ENCODE results near the gene ZNF787.

The ZNF787 gene

GRCh38 chr19:56138069-56138468, 17.0 kb upstream of the ZNF787 start:
- DNase-seq: no peak
- Histone ChIP-seq H2BK15ac (ENCODE audit: low read depth, poor library complexity, severe bottlenecking) (no peak overlapping the region), H3K27me3 (ENCODE audit: control insufficient read depth in 1 of 2, insufficient read depth in 1 of 2, low read length in 2 of 2) (no peaks in the 10 kb centered on the region), H3K9me3 (ENCODE audit: control insufficient read depth, low read length) (no peaks in the 10 kb centered on the region), H2AK5ac (ENCODE audit: low read length, severe bottlenecking) (no peak overlapping the region), H3K4me3 (ENCODE audit: insufficient read depth in 1 of 2, low read depth in 1 of 2, low read length in 2 of 2) (no peak overlapping the region), H4K8ac (ENCODE audit: low read length) (no peak overlapping the region), H3K23ac (ENCODE audit: low read length in 2 of 2) (no peak overlapping the region), H3K79me1 (replicated peaks; ENCODE audit: low read length, poor library complexity, severe bottlenecking) (peaks cover 10% of the 10 kb centered on the region), H3K4me2 (ENCODE audit: low read length, poor library complexity, severe bottlenecking) (no peak overlapping the region), H3K36me3 (ENCODE audit: control insufficient read depth in 1 of 2, insufficient read depth in 2 of 2, low read depth in 1 of 2, low read length in 2 of 2) (peaks cover 3 to 7% of the 10 kb centered on the region in 2 experiments), H2BK12ac (ENCODE audit: low read length in 2 of 2) (no peak overlapping the region), H3K18ac (ENCODE audit: low read depth in 1 of 2, low read length in 2 of 2) (no peak overlapping the region), H3K4me1 (ENCODE audit: control insufficient read depth, insufficient read depth, low read depth, low read length) (peaks cover 14% of the 10 kb centered on the region), H2AFZ (ENCODE audit: low read depth, low read length) (no peak overlapping the region), H3K4ac (ENCODE audit: low read depth in 1 of 2, low read length in 2 of 2) (no peak overlapping the region), H3K14ac (ENCODE audit: low read length in 2 of 2) (no peak overlapping the region), H3K9ac (ENCODE audit: low read length) (no peak overlapping the region), H4K91ac (ENCODE audit: low read length) (no peak overlapping the region), H2BK5ac (ENCODE audit: low read depth, low read length, poor library complexity, severe bottlenecking) (no peak overlapping the region), H3K27ac (ENCODE audit: low read length, poor library complexity, severe bottlenecking) (no peak overlapping the region), H2BK120ac (ENCODE audit: low read depth, low read length) (no peak overlapping the region)
- WGBS: 81% methylated on average over 2 of the region's 3 CpGs

- Histone ChIP-seq H2AK5ac (ENCODE audit: low read length, severe bottlenecking) (no peak overlapping the region), H3K23ac (ENCODE audit: low read length in 2 of 2) (no peak overlapping the region), H3K4me2 (ENCODE audit: low read length, poor library complexity, severe bottlenecking) (no peak overlapping the region), H3K4ac (ENCODE audit: low read depth in 1 of 2, low read length in 2 of 2) (no peak overlapping the region), H3K9ac (ENCODE audit: low read length) (no peak overlapping the region), H3K36me3 (ENCODE audit: control insufficient read depth in 1 of 2, insufficient read depth in 2 of 2, low read depth in 1 of 2, low read length in 2 of 2) (peaks cover under 1% of the 10 kb centered on the region in 2 experiments), H3K79me1 (replicated peaks; ENCODE audit: low read length, poor library complexity, severe bottlenecking) (peaks cover 4% of the 10 kb centered on the region), H3K4me3 (ENCODE audit: insufficient read depth in 1 of 2, low read depth in 1 of 2, low read length in 2 of 2) (no peak overlapping the region), H4K8ac (ENCODE audit: low read length) (no peak overlapping the region), H2AFZ (ENCODE audit: low read depth, low read length) (no peak overlapping the region), H3K4me1 (ENCODE audit: control insufficient read depth, insufficient read depth, low read depth, low read length) (peaks cover 8% of the 10 kb centered on the region), H2BK120ac (ENCODE audit: low read depth, low read length) (no peak overlapping the region), H4K91ac (ENCODE audit: low read length) (no peak overlapping the region), H3K27ac (ENCODE audit: low read length, poor library complexity, severe bottlenecking) (no peak overlapping the region), H2BK5ac (ENCODE audit: low read depth, low read length, poor library complexity, severe bottlenecking) (no peak overlapping the region), H2BK12ac (ENCODE audit: low read length in 2 of 2) (no peak overlapping the region), H2BK15ac (ENCODE audit: low read depth, poor library complexity, severe bottlenecking) (no peak overlapping the region), H3K18ac (ENCODE audit: low read depth in 1 of 2, low read length in 2 of 2) (no peak overlapping the region), H3K14ac (ENCODE audit: low read length in 2 of 2) (no peak overlapping the region), H3K27me3 (ENCODE audit: control insufficient read depth in 1 of 2, insufficient read depth in 1 of 2, low read length in 2 of 2) (no peaks in the 10 kb centered on the region), H3K9me3 (ENCODE audit: control insufficient read depth, low read length) (no peaks in the 10 kb centered on the region)
- 90% methylated on average over 5 of the region's 6 CpGs for WGBS
- no peak for DNase-seq
These were observed 16.3 kb upstream of the ZNF787 start for GRCh38 chr19:56137405-56137804.

GRCh38 chr19:56136362-56136761, 15.3 kb upstream of the ZNF787 start:
- Histone ChIP-seq H3K4me2 (ENCODE audit: low read length, poor library complexity, severe bottlenecking) (no peak overlapping the region), H3K4me3 (ENCODE audit: insufficient read depth in 1 of 2, low read depth in 1 of 2, low read length in 2 of 2) (no peak overlapping the region), H2AFZ (ENCODE audit: low read depth, low read length) (no peak overlapping the region), H3K4ac (ENCODE audit: low read depth in 1 of 2, low read length in 2 of 2) (no peak overlapping the region), H3K27me3 (ENCODE audit: control insufficient read depth in 1 of 2, insufficient read depth in 1 of 2, low read length in 2 of 2) (no peaks in the 10 kb centered on the region), H4K91ac (ENCODE audit: low read length) (no peak overlapping the region), H3K18ac (ENCODE audit: low read depth in 1 of 2, low read length in 2 of 2) (no peak overlapping the region), H2BK12ac (ENCODE audit: low read length in 2 of 2) (no peak overlapping the region), H3K9ac (ENCODE audit: low read length) (no peak overlapping the region), H2BK120ac (ENCODE audit: low read depth, low read length) (no peak overlapping the region), H3K23ac (ENCODE audit: low read length in 2 of 2) (no peak overlapping the region), H3K36me3 (ENCODE audit: control insufficient read depth in 1 of 2, insufficient read depth in 2 of 2, low read depth in 1 of 2, low read length in 2 of 2) (no peaks in the 10 kb centered on the region), H3K14ac (ENCODE audit: low read length in 2 of 2) (no peak overlapping the region), H3K9me3 (ENCODE audit: control insufficient read depth, low read length) (no peaks in the 10 kb centered on the region), H2BK15ac (ENCODE audit: low read depth, poor library complexity, severe bottlenecking) (no peak overlapping the region), H3K4me1 (ENCODE audit: control insufficient read depth, insufficient read depth, low read depth, low read length) (peaks cover 5% of the 10 kb centered on the region), H3K79me1 (replicated peaks; ENCODE audit: low read length, poor library complexity, severe bottlenecking) (peaks cover 2% of the 10 kb centered on the region), H2AK5ac (ENCODE audit: low read length, severe bottlenecking) (no peak overlapping the region), H3K27ac (ENCODE audit: low read length, poor library complexity, severe bottlenecking) (no peak overlapping the region), H4K8ac (ENCODE audit: low read length) (no peak overlapping the region), H2BK5ac (ENCODE audit: low read depth, low read length, poor library complexity, severe bottlenecking) (no peak overlapping the region)
- DNase-seq: no peak
- 59% methylated on average over 10 of the region's 10 CpGs for WGBS

- H2BK120ac ChIP-seq (ENCODE audit: low read depth, low read length): no peak overlapping the region
- H3K36me3 ChIP-seq (ENCODE audit: control insufficient read depth in 1 of 2, insufficient read depth in 2 of 2, low read depth in 1 of 2, low read length in 2 of 2): no peaks in the 10 kb centered on the region
- H2BK12ac ChIP-seq (ENCODE audit: low read length in 2 of 2): no peak overlapping the region
- H4K91ac ChIP-seq (ENCODE audit: low read length): no peak overlapping the region
- no peaks in the 10 kb centered on the region for H3K9me3 ChIP-seq (ENCODE audit: control insufficient read depth, low read length)
- no peak overlapping the region for H3K23ac ChIP-seq (ENCODE audit: low read length in 2 of 2)
- no peak overlapping the region for H2BK15ac ChIP-seq (ENCODE audit: low read depth, poor library complexity, severe bottlenecking)
- no peak overlapping the region for H3K14ac ChIP-seq (ENCODE audit: low read length in 2 of 2)
- no peaks in the 10 kb centered on the region for H3K4me1 ChIP-seq (ENCODE audit: control insufficient read depth, insufficient read depth, low read depth, low read length)
- H2AFZ ChIP-seq (ENCODE audit: low read depth, low read length): no peak overlapping the region
- no peak for DNase-seq
- no peak overlapping the region for H2AK5ac ChIP-seq (ENCODE audit: low read length, severe bottlenecking)
- no peak overlapping the region for H3K27ac ChIP-seq (ENCODE audit: low read length, poor library complexity, severe bottlenecking)
- H3K4me2 ChIP-seq (ENCODE audit: low read length, poor library complexity, severe bottlenecking): no peak overlapping the region
- H4K8ac ChIP-seq (ENCODE audit: low read length): no peak overlapping the region
- no peak overlapping the region for H3K4ac ChIP-seq (ENCODE audit: low read depth in 1 of 2, low read length in 2 of 2)
- no peaks in the 10 kb centered on the region for H3K27me3 ChIP-seq (ENCODE audit: control insufficient read depth in 1 of 2, insufficient read depth in 1 of 2, low read length in 2 of 2)
- H3K79me1 ChIP-seq (replicated peaks; ENCODE audit: low read length, poor library complexity, severe bottlenecking): no peaks in the 10 kb centered on the region
- no peak overlapping the region for H2BK5ac ChIP-seq (ENCODE audit: low read depth, low read length, poor library complexity, severe bottlenecking)
- H3K4me3 ChIP-seq (ENCODE audit: insufficient read depth in 1 of 2, low read depth in 1 of 2, low read length in 2 of 2): no peak overlapping the region
- WGBS: 73% methylated on average over 4 of the region's 5 CpGs
- no peak overlapping the region for H3K18ac ChIP-seq (ENCODE audit: low read depth in 1 of 2, low read length in 2 of 2)
- H3K9ac ChIP-seq (ENCODE audit: low read length): no peak overlapping the region
These were observed 13.5 kb upstream of the ZNF787 start for GRCh38 chr19:56134654-56134921.

Data from mesenchymal stem cell (in vitro differentiated cells and primary cell).